GM19467 (cell line): ENCODE results near the gene HNRNPU.

Experiments
- ATAC-seq: cut with Tn5 transposase; IDR thresholded peaks from one replicate; pipeline ENCODE4 v1.9.1; 2021; ENCODE audit warnings: mild to moderate bottlenecking, moderate library complexity; ENCODE audit not compliant: unreplicated experiment

HNRNPU gene

GRCh38 chr1:244864253-244865027 is at the start of gene HNRNPU:
HNRNPU (minus strand) TSS chr1:244864543; CDS start chr1:244864307, 236 bp downstream.
- ATAC-seq = peak; percentile 50

DNA sequence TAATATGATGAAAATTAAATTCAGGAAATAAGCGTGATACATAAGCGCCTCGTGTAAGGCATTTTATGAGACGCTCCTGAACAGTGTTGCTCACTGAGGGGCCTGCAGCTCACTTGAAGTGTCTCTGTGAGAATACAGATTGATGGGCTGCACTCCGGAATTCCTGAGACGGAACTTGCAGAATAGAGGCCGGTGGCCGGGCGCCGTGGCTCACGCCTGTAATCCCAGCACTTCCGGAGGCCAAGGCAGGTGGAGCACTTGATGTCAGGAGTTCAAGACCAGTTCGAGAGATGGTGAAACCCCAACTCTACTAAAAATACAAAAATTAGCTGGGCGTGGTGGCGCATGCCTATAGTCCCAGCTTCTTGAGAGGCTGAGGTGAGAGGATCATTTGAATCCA is 49.5 kb upstream of the HNRNPU start:
- no peak for ATAC-seq

GRCh38 chr1:244904119-244904518 is 39.8 kb upstream of the HNRNPU start:
- ATAC-seq = no peak

DNA sequence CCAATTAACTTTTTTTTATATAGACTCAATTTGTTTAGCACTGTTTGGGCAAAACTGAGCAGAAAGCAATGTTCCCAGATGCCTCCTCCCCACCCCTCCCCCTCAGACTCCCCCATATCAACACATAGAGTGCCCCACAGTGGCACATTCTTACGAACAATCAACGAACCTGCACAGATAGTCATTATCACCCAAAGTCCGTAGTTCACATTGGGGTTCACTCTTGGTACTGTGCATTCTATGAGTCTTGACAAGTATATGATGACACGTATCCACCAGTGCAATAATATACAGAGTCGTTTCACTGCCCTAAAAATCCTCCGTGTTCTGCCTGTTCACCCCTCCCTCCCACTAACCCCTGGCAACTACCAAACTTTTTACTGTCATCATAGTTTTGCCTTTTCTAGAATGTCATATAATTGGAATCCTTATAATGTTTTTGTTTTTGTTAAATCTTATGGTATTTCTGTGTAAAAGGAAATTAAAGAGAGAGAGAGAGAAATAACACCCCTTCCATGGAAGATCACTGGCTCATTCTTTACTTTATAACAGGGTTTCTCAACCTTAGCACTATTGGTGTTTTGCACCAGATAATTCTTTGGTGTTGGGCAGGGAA is 37.2 kb upstream of the HNRNPU start:
- ATAC-seq = no peak

GRCh38 chr1:244897476-244898254 is 33.3 kb upstream of the HNRNPU start:
- no peak for ATAC-seq

GRCh38 chr1:244896550-244896949 is 32.2 kb upstream of the HNRNPU start:
- ATAC-seq = no peak

- ATAC-seq = no peak
These were observed 29.5 kb upstream of the HNRNPU start for GRCh38 chr1:244893836-244894235.

- ATAC-seq = no peak
These were observed 22.9 kb upstream of the HNRNPU start for GRCh38 chr1:244887281-244887680.

GRCh38 chr1:244881552-244882280 is 17.4 kb upstream of the HNRNPU start:
- ATAC-seq = no peak

DNA sequence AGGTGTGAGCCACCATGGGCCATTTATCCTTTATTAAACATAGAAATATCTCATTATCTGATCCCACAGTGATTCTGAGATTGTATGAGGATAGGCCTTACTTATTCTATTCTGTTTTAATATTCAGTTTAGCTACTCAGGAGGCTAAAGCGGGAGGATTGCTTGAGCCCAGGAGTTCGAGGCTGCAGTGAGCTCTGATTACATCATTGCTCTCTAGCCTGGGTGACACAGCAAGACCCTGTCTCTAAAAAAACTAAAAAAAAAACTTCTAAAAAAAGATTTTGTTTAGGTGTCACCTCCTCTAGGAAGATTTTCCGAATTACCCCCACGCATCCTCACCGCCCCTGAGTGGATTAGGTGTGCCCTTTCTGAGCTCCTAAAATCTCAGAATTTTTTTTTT is 14.3 kb upstream of the HNRNPU start:
- no peak for ATAC-seq

DNA sequence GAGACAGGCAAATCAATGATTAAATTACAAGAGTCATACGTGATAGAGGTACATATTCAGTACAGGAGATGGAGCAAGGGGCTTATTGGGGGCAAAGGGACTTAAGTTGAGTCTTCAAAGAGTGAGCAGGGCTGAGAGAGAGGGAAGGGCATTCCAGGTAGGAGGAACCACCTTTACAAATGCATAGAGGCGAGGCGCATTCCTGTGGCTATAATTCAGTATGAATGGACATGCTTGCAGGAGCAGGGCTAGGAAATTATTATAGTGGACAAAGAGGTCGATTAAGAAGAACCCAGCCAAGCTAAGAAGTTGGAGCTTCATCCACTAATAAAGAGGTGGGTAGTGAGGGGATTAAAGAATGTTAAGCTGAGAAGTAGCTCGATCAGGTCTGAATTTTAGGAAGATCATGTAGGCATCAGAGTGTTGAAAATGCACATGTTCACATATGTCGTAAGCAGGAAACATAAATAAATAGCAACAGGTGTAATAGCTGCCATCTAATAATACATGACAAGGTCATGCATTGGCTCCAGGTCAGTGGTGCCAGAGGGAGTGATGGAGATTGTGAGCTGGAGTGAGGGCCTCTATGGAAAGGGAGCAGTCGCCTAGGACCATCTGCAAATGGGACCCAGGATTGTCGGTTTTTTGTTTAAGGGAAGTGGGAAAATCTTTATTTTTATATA is 12.0 kb upstream of the HNRNPU start:
- ATAC-seq = no peak

- no peak for ATAC-seq
These were observed 10.7 kb upstream of the HNRNPU start for GRCh38 chr1:244874974-244875579.

- ATAC-seq = no peak
These were observed 5.6 kb upstream of the HNRNPU start for GRCh38 chr1:244869950-244870349.

DNA sequence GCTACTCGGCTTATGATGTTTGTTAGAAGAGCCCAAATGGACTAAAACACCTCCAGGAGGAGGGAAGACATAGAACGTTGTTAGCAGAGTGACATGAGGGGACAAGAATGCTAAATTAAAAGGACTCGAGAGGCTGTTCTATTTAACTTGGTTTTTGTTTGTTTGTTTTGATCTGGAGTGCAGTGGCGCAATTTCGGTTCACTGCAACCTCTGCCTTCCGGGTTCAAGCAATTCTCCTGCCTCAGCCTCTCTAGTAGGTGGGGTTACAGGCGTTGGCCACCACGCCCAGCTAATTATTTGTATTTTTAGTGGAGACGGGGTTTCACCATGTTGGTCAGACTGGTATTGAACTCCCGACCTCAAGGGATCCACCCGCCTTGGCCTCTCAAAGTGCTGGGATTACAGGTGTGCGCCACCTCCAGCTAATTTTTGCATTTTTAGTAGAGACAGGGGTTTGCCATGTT is 5.1 kb upstream of the HNRNPU start:
- ATAC-seq = no peak

DNA sequence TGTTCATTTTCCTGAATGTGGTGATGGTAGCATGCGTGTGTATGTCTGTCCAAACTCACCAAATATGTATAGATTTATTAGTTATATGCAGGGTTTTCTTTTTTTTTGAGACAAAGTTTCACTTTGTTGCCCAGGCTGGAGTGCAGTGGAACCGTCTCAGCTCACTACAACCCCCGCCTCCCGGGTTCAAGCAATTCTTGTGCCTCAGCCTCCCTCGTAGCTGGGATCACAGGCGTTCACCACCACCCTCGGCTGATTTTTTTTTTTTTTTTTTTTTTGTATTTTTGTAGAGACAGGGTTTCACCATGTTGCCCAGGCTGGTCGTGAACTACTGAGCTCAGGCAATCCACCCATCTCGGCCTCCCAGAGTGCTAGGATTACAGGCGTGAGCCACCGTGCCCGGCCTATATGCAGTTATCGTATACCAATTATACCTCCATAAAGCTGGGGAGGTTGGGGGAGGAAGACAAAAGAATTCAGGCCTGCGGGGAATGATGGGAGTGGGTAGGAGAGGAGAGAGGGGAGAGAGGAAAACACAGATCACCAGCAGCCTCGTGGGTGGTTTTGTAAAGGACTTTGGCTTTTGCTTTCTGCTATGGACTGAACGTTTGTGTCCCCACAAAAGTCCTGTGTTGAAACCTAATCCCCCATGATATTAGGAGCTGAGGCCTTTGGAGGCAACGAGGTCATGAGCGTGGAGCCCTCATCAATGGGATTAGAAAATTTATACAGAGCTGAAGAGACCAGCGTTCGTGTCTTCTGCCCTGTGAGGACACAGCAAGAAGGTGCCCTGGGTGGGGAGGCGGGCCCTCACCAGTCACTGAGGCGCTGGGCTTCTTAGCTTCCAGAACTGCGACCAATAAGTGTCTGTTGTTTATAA is 4.4 kb upstream of the HNRNPU start:
- no peak for ATAC-seq

- no peak for ATAC-seq
These were observed 2.0 kb upstream of the HNRNPU start for GRCh38 chr1:244866355-244866754.

DNA sequence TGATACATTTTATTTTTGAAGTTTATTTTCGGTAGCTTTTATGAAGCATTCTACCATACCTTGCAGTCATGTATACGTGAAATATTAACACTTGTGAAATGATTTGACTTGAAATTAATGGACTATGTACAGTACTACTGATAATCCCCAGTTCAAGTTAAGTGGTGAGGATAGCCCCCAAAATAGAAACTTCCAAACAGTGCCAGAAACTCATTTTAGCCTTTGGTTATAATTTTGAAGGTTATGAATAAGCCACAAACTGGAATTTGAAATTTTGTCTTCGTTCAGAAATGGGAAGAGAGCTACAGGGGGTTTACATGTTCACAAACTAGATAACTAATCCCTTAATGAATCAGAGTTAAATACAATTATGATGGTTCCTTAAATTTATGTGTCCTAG is 1.5 kb upstream of the HNRNPU start:
- ATAC-seq = no peak

DNA sequence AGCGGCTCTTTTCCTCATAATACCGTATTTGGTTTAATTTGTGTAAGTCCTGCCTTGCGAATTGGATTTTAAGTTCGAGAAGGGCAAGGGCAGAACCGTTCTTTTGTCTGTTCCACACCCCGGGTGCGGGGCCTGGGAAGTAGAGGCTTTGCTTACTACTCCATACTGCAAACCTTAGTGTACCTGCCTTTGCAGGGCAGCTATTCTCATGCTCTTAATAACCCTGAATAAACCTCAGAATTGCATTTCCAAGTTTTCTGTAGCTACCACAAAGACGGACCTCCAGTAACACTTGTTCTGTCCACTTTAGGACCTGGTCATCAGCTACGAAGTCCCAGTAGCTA is 657 bp upstream of the HNRNPU start:
- ATAC-seq = no peak
